HUES64 (cell line): Measurements from ENCODE around the gene PPP2R5D.
A peak's percentile ranks its signal among the peaks of the same experiment; 100 is the strongest.

Experiments used
- H3K27ac ChIP-seq: 2 replicates; pipeline ENCODE4 v1.7.0; 2013; ENCODE audit warnings: low read depth, low read length, inconsistent platforms
- H3K27me3 ChIP-seq: 2 replicates; pipeline ENCODE4 v1.6.1; 2013; ENCODE audit warnings: mild to moderate bottlenecking, low read length; ENCODE audit not compliant: insufficient read depth
- H3K36me3 ChIP-seq: 2 replicates; pipeline ENCODE4 v1.6.1; 2013; ENCODE audit warnings: mild to moderate bottlenecking, low read length; ENCODE audit not compliant: insufficient read depth
- H3K4me1 ChIP-seq: 2 replicates; pipeline ENCODE4 v1.6.1; 2013; ENCODE audit warnings: mild to moderate bottlenecking, low read length, moderate library complexity; ENCODE audit not compliant: insufficient read depth
- H3K4me3 ChIP-seq: 2 replicates; pipeline ENCODE4 v1.5.1; 2013; ENCODE audit warnings: mild to moderate bottlenecking, low read length, moderate library complexity
- H3K9ac ChIP-seq: 2 replicates; pipeline ENCODE4 v1.6.1; 2013; ENCODE audit warnings: mild to moderate bottlenecking, low read depth, low read length
- H3K9me3 ChIP-seq: 2 replicates; pipeline ENCODE4 v1.6.1; 2013; ENCODE audit warnings: low read depth, low read length; ENCODE audit not compliant: insufficient read depth
- WGBS: fragments of 150-250, 120-280 bp; methylation state at CpG from one replicate; pipeline ENCODE4 v1.1.7; 2013; ENCODE audit warnings: missing lambda C conversion rate; 5-methylcytosine and 5-hydroxymethylcytosine counted together

Gene PPP2R5D

GRCh38 chr6:43047998-43048397 lies 63.6 kb downstream of the PPP2R5D start:
- H3K27ac ChIP-seq, result no peak overlapping the region
- no peak overlapping the region for H3K9ac ChIP-seq
- H3K27me3 ChIP-seq, result no peaks in the 10 kb centered on the region
- H3K4me3 ChIP-seq, result no peak overlapping the region
- H3K9me3 ChIP-seq, result no peaks in the 10 kb centered on the region
- peaks cover 66% of the 10 kb centered on the region for H3K36me3 ChIP-seq
- no peaks in the 10 kb centered on the region; the same call in 1 of the 2 replicates for H3K4me1 ChIP-seq
- WGBS, result 93% methylated on average over 7 of the region's 7 CpGs

- Histone ChIP-seq H3K36me3 (peaks cover 55% of the 10 kb centered on the region), H3K9me3 (no peaks in the 10 kb centered on the region), H3K27ac (no peak overlapping the region), H3K27me3 (no peaks in the 10 kb centered on the region), H3K4me1 (peaks cover 5% of the 10 kb centered on the region; the same call in 1 of the 2 replicates), H3K9ac (no peak overlapping the region), H3K4me3 (no peak overlapping the region)
- 94% methylated on average over 17 of the region's 17 CpGs for WGBS
Measured at GRCh38 chr6:43050981-43051380, 66.6 kb downstream of the PPP2R5D start.

GRCh38 chr6:43052225-43052841 lies 68.0 kb downstream of the PPP2R5D start:
- no peak overlapping the region for H3K27ac ChIP-seq
- H3K9me3 ChIP-seq, result no peaks in the 10 kb centered on the region
- peak overlapping the region; percentile 92 for H3K9ac ChIP-seq
- WGBS, result 93% methylated on average over 19 of the region's 19 CpGs
- H3K4me3 ChIP-seq, result peak overlapping the region; percentile 73
- no peaks in the 10 kb centered on the region for H3K27me3 ChIP-seq
- peaks cover 5% of the 10 kb centered on the region; the same call in 1 of the 2 replicates for H3K4me1 ChIP-seq
- H3K36me3 ChIP-seq, result peaks cover 50% of the 10 kb centered on the region

- WGBS, result 18% methylated on average over 22 of the region's 22 CpGs
- no peaks in the 10 kb centered on the region for H3K27me3 ChIP-seq
- H3K4me3 ChIP-seq, result peak overlapping the region; percentile 73
- peaks cover 5% of the 10 kb centered on the region; the same call in 1 of the 2 replicates for H3K4me1 ChIP-seq
- peak overlapping the region; percentile 84 for H3K27ac ChIP-seq
- peaks cover 49% of the 10 kb centered on the region for H3K36me3 ChIP-seq
- peak overlapping the region; percentile 92 for H3K9ac ChIP-seq
- no peaks in the 10 kb centered on the region for H3K9me3 ChIP-seq
Measured at GRCh38 chr6:43052842-43053544, 68.6 kb downstream of the PPP2R5D start.

- peaks cover 10% of the 10 kb centered on the region; the same call in 1 of the 2 replicates for H3K4me1 ChIP-seq
- H3K36me3 ChIP-seq, result peaks cover 46% of the 10 kb centered on the region
- H3K4me3 ChIP-seq, result peak within 1 kb of the TSS; percentile 73
- H3K27me3 ChIP-seq, result no peaks in the 10 kb centered on the region
- H3K9ac ChIP-seq, result peak within 1 kb of the TSS; percentile 92
- WGBS, result 3% methylated on average over 43 of the region's 45 CpGs
- no peaks in the 10 kb centered on the region for H3K9me3 ChIP-seq
- H3K27ac ChIP-seq, result peak within 1 kb of the TSS; percentile 84
Measured at GRCh38 chr6:43053545-43054205, 69.3 kb downstream of the PPP2R5D start, which contains the start of gene CUL7. Gene CUL7, minus strand, starts transcription at chr6:43053851. Its CDS starts 1,063 bp downstream, at chr6:43052788.

- H3K9ac ChIP-seq, result 0 out of 2 replicates have a peak overlapping the region, but pooled peaks have one; percentile 92
- H3K27me3 ChIP-seq, result no peaks in the 10 kb centered on the region
- no peaks in the 10 kb centered on the region for H3K9me3 ChIP-seq
- H3K4me1 ChIP-seq, result peaks cover 10% of the 10 kb centered on the region; the same call in 1 of the 2 replicates
- WGBS, result 84% methylated on average over 17 of the region's 17 CpGs
- H3K27ac ChIP-seq, result peak overlapping the region; percentile 84; the same call in 1 of the 2 replicates
- peak overlapping the region; percentile 73 for H3K4me3 ChIP-seq
- H3K36me3 ChIP-seq, result peaks cover 40% of the 10 kb centered on the region
Measured at GRCh38 chr6:43054206-43054943, 70.0 kb downstream of the PPP2R5D start.

- Histone ChIP-seq H3K27ac (no peak overlapping the region), H3K4me1 (peaks cover 13% of the 10 kb centered on the region; the same call in 1 of the 2 replicates), H3K9me3 (no peaks in the 10 kb centered on the region), H3K36me3 (peaks cover 31% of the 10 kb centered on the region), H3K27me3 (no peaks in the 10 kb centered on the region), H3K9ac (no peak overlapping the region), H3K4me3 (no peak overlapping the region)
- 92% methylated on average over 8 of the region's 8 CpGs for WGBS
Measured at GRCh38 chr6:43055966-43056365, 71.6 kb downstream of the PPP2R5D start.

GRCh38 chr6:43058531-43058930 lies 74.2 kb downstream of the PPP2R5D start:
- Histone ChIP-seq H3K9ac (peak overlapping the region; percentile 92), H3K27ac (no peak overlapping the region)

GRCh38 chr6:43059168-43060033 lies 75.0 kb downstream of the PPP2R5D start, which contains the start of the genes KLC4 and MRPL2:
Gene KLC4, plus strand, starts transcription at chr6:43059631. Its CDS starts 1,705 bp downstream, at chr6:43061336.
Gene MRPL2, minus strand, starts transcription at chr6:43059434. Its CDS starts 53 bp downstream, at chr6:43059381.
- Histone ChIP-seq H3K9ac (peak within 1 kb of the TSS; percentile 92), H3K4me3 (peak within 1 kb of the TSS; percentile 92), H3K9me3 (no peaks in the 10 kb centered on the region), H3K4me1 (peaks cover 9% of the 10 kb centered on the region; the same call in 1 of the 2 replicates), H3K27me3 (no peaks in the 10 kb centered on the region), H3K27ac (peak within 1 kb of the TSS; percentile 83), H3K36me3 (peaks cover 30% of the 10 kb centered on the region)
- under 1% methylated on average over 64 of the region's 64 CpGs for WGBS

More at GRCh38 chr6:43058531-43058930, 74.2 kb downstream of the PPP2R5D start:
- Histone ChIP-seq H3K4me3 (peak overlapping the region; percentile 92), H3K27me3 (no peaks in the 10 kb centered on the region), H3K36me3 (peaks cover 30% of the 10 kb centered on the region), H3K4me1 (peaks cover 13% of the 10 kb centered on the region; the same call in 1 of the 2 replicates), H3K9me3 (no peaks in the 10 kb centered on the region)
- 100% methylated on average over 1 of the region's 1 CpG for WGBS
